Fibroblast of pulmonary artery (primary cell): ENCODE results near the gene CAPN5.

ENCODE experiments used
- DNase-seq: peaks from one replicate; pipeline ENCODE4 v3.0.0-alpha.2; 2010; ENCODE audit warnings: low read depth
- H3K4me3 ChIP-seq: replicated peaks from 2 replicates; pipeline ENCODE4 v1.5.1; 2011; ENCODE audit warnings: low read depth, mild to moderate bottlenecking, control low read depth, low read length, moderate library complexity
- CTCF ChIP-seq: IDR thresholded peaks from 2 replicates; pipeline ENCODE4 v1.5.1; 2011; ENCODE audit warnings: mild to moderate bottlenecking, control low read depth, low read length, inconsistent platforms; ENCODE audit errors: missing control alignments

CAPN5 gene

GRCh38 chr11:77171254-77171653 is 104.5 kb downstream of the CAPN5 start:
- no peak for TF ChIP-seq CTCF
- DNase-seq, result no peak
- H3K4me3 ChIP-seq, result no peak overlapping the region

GRCh38 chr11:77171885-77172665 is 105.3 kb downstream of the CAPN5 start:
- H3K4me3 ChIP-seq, result no peak overlapping the region
- DNase-seq, result no peak
- no peak for TF ChIP-seq CTCF

- H3K4me3 ChIP-seq, result no peak overlapping the region
- no peak for TF ChIP-seq CTCF
- no peak for DNase-seq
Measured at GRCh38 chr11:77172666-77172982, 105.9 kb downstream of the CAPN5 start.

GRCh38 chr11:77173494-77173893 is 106.7 kb downstream of the CAPN5 start:
- no peak overlapping the region for H3K4me3 ChIP-seq
- TF ChIP-seq CTCF, result no peak

GRCh38 chr11:77174559-77174958 is 107.8 kb downstream of the CAPN5 start:
- no peak overlapping the region for H3K4me3 ChIP-seq
- TF ChIP-seq CTCF, result no peak
- no peak for DNase-seq

More at GRCh38 chr11:77173494-77173893, 106.7 kb downstream of the CAPN5 start:
- no peak for DNase-seq

- TF ChIP-seq CTCF, result no peak
- no peak for DNase-seq
- H3K4me3 ChIP-seq, result no peak overlapping the region
Measured at GRCh38 chr11:77175021-77175842, 108.5 kb downstream of the CAPN5 start.
